Measurements from ENCODE around the gene NOS3. TPM values are rescaled to one million over a fixed set of nuclear protein-coding genes. Genes with fewer than 3 reads are reported as not detected.

Gene NOS3
- total and polyA plus RNA-seq, 9 of the 15 experiments (the other 6 are each of a cell fraction or from before 2014, with no cell fraction given) = 1.1 to 121 (median 23.6) TPM

DNA sequence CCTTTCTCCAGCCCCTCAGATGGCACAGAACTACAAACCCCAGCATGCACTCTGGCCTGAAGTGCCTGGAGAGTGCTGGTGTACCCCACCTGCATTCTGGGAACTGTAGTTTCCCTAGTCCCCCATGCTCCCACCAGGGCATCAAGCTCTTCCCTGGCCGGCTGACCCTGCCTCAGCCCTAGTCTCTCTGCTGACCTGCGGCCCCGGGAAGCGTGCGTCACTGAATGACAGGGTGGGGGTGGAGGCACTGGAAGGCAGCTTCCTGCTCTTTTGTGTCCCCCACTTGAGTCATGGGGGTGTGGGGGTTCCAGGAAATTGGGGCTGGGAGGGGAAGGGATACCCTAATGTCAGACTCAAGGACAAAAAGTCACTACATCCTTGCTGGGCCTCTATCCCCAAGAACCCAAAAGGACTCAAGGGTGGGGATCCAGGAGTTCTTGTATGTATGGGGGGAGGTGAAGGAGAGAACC lies 2.1 kb downstream of the NOS3 start (continued):
- TF ChIP-seq ATF1 (CRISPR knock-in tag; IDR thresholded peaks at IDR 0.05) (no peak), ATF1 (tag; IDR thresholded peaks at IDR 0.05) (peak; percentile 74), ETV6 (IDR thresholded peaks at IDR 0.05; ENCODE audit: borderline replicate concordance in 1 of 2, low read depth in 2 of 2, low read length in 1 of 2) (peak in 1 of 2 experiments; percentile 34; a peak in 1 of 4 replicates), ETV6 (CRISPR knock-in tag; IDR thresholded peaks at IDR 0.05; ENCODE audit: borderline replicate concordance) (no peak), ZNF354B (CRISPR knock-in tag; IDR thresholded peaks at IDR 0.05) (no peak), TGIF2 (CRISPR knock-in tag; IDR thresholded peaks at IDR 0.05) (no peak), POLR3A (IDR thresholded peaks at IDR 0.05; ENCODE audit: borderline replicate concordance, extremely low read depth, insufficient read depth, insufficient read length) (no peak), GABPA (tag; conservative IDR thresholded peaks at IDR 0.05; ENCODE audit: low read depth) (0 out of 2 replicates have a peak, but pooled peaks have one; percentile 37), TCF7L2 (IDR thresholded peaks at IDR 0.05; ENCODE audit: low read depth, low read length) (no peak), ZNF76 (CRISPR knock-in tag; IDR thresholded peaks at IDR 0.05; ENCODE audit: borderline replicate concordance) (no peak), KDM4B (IDR thresholded peaks at IDR 0.05; ENCODE audit: borderline replicate concordance in 2 of 2, low read depth in 1 of 2) (no peak), ZKSCAN3 (CRISPR knock-in tag; IDR thresholded peaks at IDR 0.05) (no peak), RNF2 (IDR thresholded peaks at IDR 0.05) (no peak), NCOA4 (IDR thresholded peaks at IDR 0.05; ENCODE audit: partially characterized antibody) (no peak), ZNF785 (CRISPR knock-in tag; IDR thresholded peaks at IDR 0.05) (no peak), NCOA1 (IDR thresholded peaks at IDR 0.05; ENCODE audit: low read depth) (no peak), RFX7 (CRISPR knock-in tag; IDR thresholded peaks at IDR 0.05) (no peak), MAFG (tag; conservative IDR thresholded peaks at IDR 0.05) (no peak), HDAC8 (tag; IDR thresholded peaks at IDR 0.05) (no peak)
- TF ChIP-seq, protein P1, sequence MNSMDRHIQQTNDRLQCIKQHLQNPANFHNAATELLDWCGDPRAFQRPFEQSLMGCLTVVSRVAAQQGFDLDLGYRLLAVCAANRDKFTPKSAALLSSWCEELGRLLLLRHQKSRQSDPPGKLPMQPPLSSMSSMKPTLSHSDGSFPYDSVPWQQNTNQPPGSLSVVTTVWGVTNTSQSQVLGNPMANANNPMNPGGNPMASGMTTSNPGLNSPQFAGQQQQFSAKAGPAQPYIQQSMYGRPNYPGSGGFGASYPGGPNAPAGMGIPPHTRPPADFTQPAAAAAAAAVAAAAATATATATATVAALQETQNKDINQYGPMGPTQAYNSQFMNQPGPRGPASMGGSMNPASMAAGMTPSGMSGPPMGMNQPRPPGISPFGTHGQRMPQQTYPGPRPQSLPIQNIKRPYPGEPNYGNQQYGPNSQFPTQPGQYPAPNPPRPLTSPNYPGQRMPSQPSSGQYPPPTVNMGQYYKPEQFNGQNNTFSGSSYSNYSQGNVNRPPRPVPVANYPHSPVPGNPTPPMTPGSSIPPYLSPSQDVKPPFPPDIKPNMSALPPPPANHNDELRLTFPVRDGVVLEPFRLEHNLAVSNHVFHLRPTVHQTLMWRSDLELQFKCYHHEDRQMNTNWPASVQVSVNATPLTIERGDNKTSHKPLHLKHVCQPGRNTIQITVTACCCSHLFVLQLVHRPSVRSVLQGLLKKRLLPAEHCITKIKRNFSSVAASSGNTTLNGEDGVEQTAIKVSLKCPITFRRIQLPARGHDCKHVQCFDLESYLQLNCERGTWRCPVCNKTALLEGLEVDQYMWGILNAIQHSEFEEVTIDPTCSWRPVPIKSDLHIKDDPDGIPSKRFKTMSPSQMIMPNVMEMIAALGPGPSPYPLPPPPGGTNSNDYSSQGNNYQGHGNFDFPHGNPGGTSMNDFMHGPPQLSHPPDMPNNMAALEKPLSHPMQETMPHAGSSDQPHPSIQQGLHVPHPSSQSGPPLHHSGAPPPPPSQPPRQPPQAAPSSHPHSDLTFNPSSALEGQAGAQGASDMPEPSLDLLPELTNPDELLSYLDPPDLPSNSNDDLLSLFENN (IDR thresholded peaks at IDR 0.05; ENCODE audit: low read depth in 2 of 2, low read length in 2 of 2) = 0 out of 4 replicates have a peak, but pooled peaks of 1 of the 2 experiments have one; percentile 44
- TF ChIP-seq, protein P2, sequence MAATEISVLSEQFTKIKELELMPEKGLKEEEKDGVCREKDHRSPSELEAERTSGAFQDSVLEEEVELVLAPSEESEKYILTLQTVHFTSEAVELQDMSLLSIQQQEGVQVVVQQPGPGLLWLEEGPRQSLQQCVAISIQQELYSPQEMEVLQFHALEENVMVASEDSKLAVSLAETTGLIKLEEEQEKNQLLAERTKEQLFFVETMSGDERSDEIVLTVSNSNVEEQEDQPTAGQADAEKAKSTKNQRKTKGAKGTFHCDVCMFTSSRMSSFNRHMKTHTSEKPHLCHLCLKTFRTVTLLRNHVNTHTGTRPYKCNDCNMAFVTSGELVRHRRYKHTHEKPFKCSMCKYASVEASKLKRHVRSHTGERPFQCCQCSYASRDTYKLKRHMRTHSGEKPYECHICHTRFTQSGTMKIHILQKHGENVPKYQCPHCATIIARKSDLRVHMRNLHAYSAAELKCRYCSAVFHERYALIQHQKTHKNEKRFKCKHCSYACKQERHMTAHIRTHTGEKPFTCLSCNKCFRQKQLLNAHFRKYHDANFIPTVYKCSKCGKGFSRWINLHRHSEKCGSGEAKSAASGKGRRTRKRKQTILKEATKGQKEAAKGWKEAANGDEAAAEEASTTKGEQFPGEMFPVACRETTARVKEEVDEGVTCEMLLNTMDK (IDR thresholded peaks at IDR 0.05; ENCODE audit: borderline replicate concordance, insufficient read depth, low read depth, low read length, poor library complexity, severe bottlenecking) = peak; percentile 43

Data from K562 (cell line).